Upper lobe of right lung (tissue), 1 donor: Measurements from ENCODE around the gene HTATIP2. TPM values are rescaled to one million over a fixed set of nuclear protein-coding genes. Genes with fewer than 3 reads are reported as not detected.

Experiments
- ATAC-seq: fragments of 200-7000 bp; cut with Tn5 transposase; one replicate; pipeline ENCODE4 v1.9.1; 2020; ENCODE audit warnings: mild to moderate bottlenecking, moderate library complexity
- DNase-seq: peaks from one replicate; pipeline ENCODE4 v3.0.0-alpha.2; 2020
- H3K27ac ChIP-seq: fragments of 200-600 bp; one replicate; pipeline ENCODE4 v1.8.0; 2022
- H3K27me3 ChIP-seq: fragments of 200-600 bp; one replicate; pipeline ENCODE4 v1.8.0; 2022; ENCODE audit warnings: mild to moderate bottlenecking
- H3K36me3 ChIP-seq: fragments of 200-600 bp; one replicate; pipeline ENCODE4 v1.8.0; 2022
- H3K4me1 ChIP-seq: fragments of 200-600 bp; one replicate; pipeline ENCODE4 v1.8.0; 2022
- H3K4me3 ChIP-seq: fragments of 200-600 bp; one replicate; pipeline ENCODE4 v1.8.0; 2022; ENCODE audit warnings: mild to moderate bottlenecking
- H3K9me3 ChIP-seq: fragments of 200-600 bp; one replicate; pipeline ENCODE4 v1.8.0; 2022
- CTCF ChIP-seq: fragments of 200-600 bp; IDR thresholded peaks from one replicate; pipeline ENCODE4 v1.8.0; 2022; ENCODE audit warnings: antibody characterized with exemption
- intact Hi-C: fragments of 100-400 bp; cut with DNase I; formaldehyde crosslinking; loops from one replicate; pipeline ENCODE4 v1.11.0; 2022
- total RNA-seq: library from RNA; stranded (reverse); fragmentation: NEBNext Ultra II Directional; extraction: Animal tissue kit (Norgen Biotek cat#: 25700); gene quantifications from one replicate; pipeline ENCODE4 v1.2.1, GENCODE V29; 2021
- donor health status: DM: no; HTN: yes; CAD: no; lungs with severe emphysema.

Gene HTATIP2
- total RNA-seq, 1 donor from 2014 or later, result 59.9 TPM

- intact Hi-C loops, result no loop called here
- Histone ChIP-seq H3K9me3 (no peaks in the 10 kb centered on the region), H3K36me3 (peaks cover 45% of the 10 kb centered on the region), H3K27me3 (no peaks in the 10 kb centered on the region), H3K27ac (no peak overlapping the region), H3K4me1 (no peaks in the 10 kb centered on the region), H3K4me3 (no peak overlapping the region)
- DNase-seq (no peak), ATAC-seq (no peak)
- TF ChIP-seq CTCF, result no peak
Observed at GRCh38 chr11:20407344-20407743, 43.8 kb downstream of the HTATIP2 start.

GRCh38 chr11:20415432-20415831, 51.9 kb downstream of the HTATIP2 start:
- ATAC-seq (no peak), DNase-seq (no peak)
- no peak for TF ChIP-seq CTCF
- Histone ChIP-seq H3K27me3 (no peaks in the 10 kb centered on the region), H3K36me3 (peaks cover 7% of the 10 kb centered on the region), H3K27ac (no peak overlapping the region), H3K9me3 (no peaks in the 10 kb centered on the region), H3K4me1 (no peaks in the 10 kb centered on the region), H3K4me3 (no peak overlapping the region)
- intact Hi-C loops, result no loop called here

GRCh38 chr11:20417771-20418170, 54.3 kb downstream of the HTATIP2 start:
- TF ChIP-seq CTCF, result no peak
- no peak for DNase-seq
- intact Hi-C loops, result no loop called here

GRCh38 chr11:20421946-20422345, 58.4 kb downstream of the HTATIP2 start:
- H3K27ac ChIP-seq, result no peak overlapping the region
- H3K36me3 ChIP-seq, result peaks cover 23% of the 10 kb centered on the region
- no peaks in the 10 kb centered on the region for H3K27me3 ChIP-seq
- no peaks in the 10 kb centered on the region for H3K4me1 ChIP-seq
- TF ChIP-seq CTCF, result no peak
- H3K4me3 ChIP-seq, result no peak overlapping the region
- intact Hi-C loops, result no loop called here
- no peaks in the 10 kb centered on the region for H3K9me3 ChIP-seq
- DNase-seq (no peak), ATAC-seq (no peak)

More at GRCh38 chr11:20417771-20418170, 54.3 kb downstream of the HTATIP2 start:
- Histone ChIP-seq H3K9me3 (no peaks in the 10 kb centered on the region), H3K4me3 (no peak overlapping the region), H3K36me3 (peaks cover 17% of the 10 kb centered on the region), H3K27me3 (no peaks in the 10 kb centered on the region), H3K27ac (no peak overlapping the region), H3K4me1 (no peaks in the 10 kb centered on the region)
- no peak for ATAC-seq

- intact Hi-C loops, result no loop called here
- Histone ChIP-seq H3K27ac (no peak overlapping the region), H3K36me3 (peaks cover 7% of the 10 kb centered on the region), H3K4me3 (no peak overlapping the region), H3K4me1 (no peaks in the 10 kb centered on the region), H3K9me3 (no peaks in the 10 kb centered on the region), H3K27me3 (no peaks in the 10 kb centered on the region)
- no peak for TF ChIP-seq CTCF
- no peak for ATAC-seq
- no peak for DNase-seq
Observed at GRCh38 chr11:20429216-20429615, 65.7 kb downstream of the HTATIP2 start.

Other genes starting within 250 kb of the HTATIP2 start
- gene DBX1, start 203.2 kb upstream of the HTATIP2 start, total RNA-seq, result not detected
- gene PRMT3, start 24.0 kb downstream of the HTATIP2 start, total RNA-seq, result 10.2 TPM
- gene SLC6A5, start 235.9 kb downstream of the HTATIP2 start, total RNA-seq, result not detected